IgD-negative memory B cell (primary cell): ENCODE data around the gene REEP5. TPM values are rescaled to one million over a fixed set of nuclear protein-coding genes. Genes with fewer than 3 reads are reported as not detected.
"Not testable (repeated sequence)": the region's sequence is repeated elsewhere in the genome, so short reads cannot be mapped to it uniquely, and the experiment has no call there.

Experiments
- H3K27ac Mint-ChIP-seq, 3 donors: one replicate each; pipeline ENCODE4 v1.8.0; 2020 to 2022; ENCODE audit warnings: mild to moderate bottlenecking in 3 of 3, mixed read lengths in 3 of 3, moderate library complexity in 1 of 3
- H3K27me3 Mint-ChIP-seq: one replicate; pipeline ENCODE4 v1.8.0; 2021; ENCODE audit warnings: mixed read lengths
- H3K36me3 Mint-ChIP-seq: one replicate; pipeline ENCODE4 v1.8.0; 2020; ENCODE audit warnings: mild to moderate bottlenecking, mixed read lengths
- H3K4me1 Mint-ChIP-seq, 3 donors: one replicate each; pipeline ENCODE4 v1.8.0; 2020 to 2022; ENCODE audit warnings: mixed read lengths in 3 of 3, mild to moderate bottlenecking in 1 of 3
- H3K4me3 Mint-ChIP-seq, 4 donors: one replicate each; pipeline ENCODE4 v1.8.0; 2020 to 2022; ENCODE audit warnings: mild to moderate bottlenecking in 4 of 4, mixed read lengths in 4 of 4, moderate library complexity in 3 of 4
- H3K9me3 Mint-ChIP-seq, 3 donors: one replicate each; pipeline ENCODE4 v1.8.0; 2020 to 2021; ENCODE audit warnings: mixed read lengths in 3 of 3, mild to moderate bottlenecking in 1 of 3
- polyA plus RNA-seq: library from polyadenylated mRNA; unstranded; fragments of 300-500 nt; fragmentation: Illumina TruSeq; gene quantifications from one replicate; pipeline ENCODE4 v1.2.3, GENCODE V29; 2021

The REEP5 gene
- polyA plus RNA-seq, 1 donor from 2014 or later: 113 TPM

DNA sequence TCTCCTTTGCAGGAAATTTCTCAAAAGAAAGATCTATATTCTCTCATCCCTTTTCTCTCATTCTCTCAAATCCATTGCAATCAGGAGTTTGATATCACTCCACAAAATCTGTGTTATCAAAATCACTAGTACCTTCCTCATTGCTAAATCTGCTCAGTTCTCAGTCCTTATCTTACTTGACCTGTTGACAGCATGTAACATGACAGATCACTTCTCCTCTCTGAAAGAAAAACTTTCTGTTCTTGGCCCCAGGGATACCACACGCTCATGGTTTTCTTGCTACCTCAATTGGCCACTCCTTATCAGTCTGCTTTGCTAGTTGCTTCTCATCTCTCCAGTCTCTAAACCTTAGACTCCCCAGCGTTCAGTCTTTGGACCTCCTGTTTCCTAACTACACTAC lies 38.8 kb downstream of the REEP5 start:
- H3K4me3 Mint-ChIP-seq: no peak overlapping the region
- no peaks in the 10 kb centered on the region for H3K9me3 Mint-ChIP-seq
- H3K4me1 Mint-ChIP-seq: peaks cover 0 to 10% (median 4%) of the 10 kb centered on the region in 3 donors
- H3K27ac Mint-ChIP-seq: no peak overlapping the region
- no peaks in the 10 kb centered on the region for H3K27me3 Mint-ChIP-seq
- H3K36me3 Mint-ChIP-seq: peaks cover 2% of the 10 kb centered on the region

DNA sequence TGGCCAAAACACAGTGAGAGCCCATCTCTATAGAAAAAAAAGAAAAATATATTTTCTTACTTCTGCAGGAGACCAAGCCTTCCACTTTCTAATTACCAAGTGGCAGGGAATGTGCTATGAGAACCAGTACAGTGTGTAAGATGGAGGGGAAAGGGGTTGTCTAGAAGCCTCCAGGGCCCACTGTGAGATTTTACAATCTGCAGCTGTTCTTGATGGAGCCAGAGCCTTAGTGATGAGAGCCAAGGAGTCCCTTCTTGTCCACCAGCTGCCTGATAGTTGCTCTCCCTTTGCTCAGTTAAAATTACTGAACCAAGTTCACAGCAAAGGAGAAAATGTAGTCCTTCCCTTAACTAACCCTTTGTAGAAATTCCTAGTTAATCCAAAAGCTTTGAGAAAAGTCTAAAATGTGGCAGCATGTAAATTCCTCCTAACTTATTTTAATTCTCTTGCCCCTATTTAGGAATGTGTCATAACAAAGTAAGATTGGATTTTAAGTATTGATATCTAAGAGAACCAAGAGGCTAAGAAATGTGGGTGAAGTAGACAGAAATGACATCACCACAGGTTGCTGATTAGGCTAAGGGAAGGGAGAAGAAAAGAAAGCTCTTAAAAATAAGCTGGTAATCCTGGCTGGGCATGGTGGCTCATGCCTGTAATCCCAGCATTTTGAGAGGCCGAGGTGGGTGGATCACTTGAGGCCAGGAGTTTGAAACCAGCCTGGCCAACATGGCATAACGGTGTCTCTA lies 41.6 kb downstream of the REEP5 start:
- peaks cover 2% of the 10 kb centered on the region for H3K36me3 Mint-ChIP-seq

DNA sequence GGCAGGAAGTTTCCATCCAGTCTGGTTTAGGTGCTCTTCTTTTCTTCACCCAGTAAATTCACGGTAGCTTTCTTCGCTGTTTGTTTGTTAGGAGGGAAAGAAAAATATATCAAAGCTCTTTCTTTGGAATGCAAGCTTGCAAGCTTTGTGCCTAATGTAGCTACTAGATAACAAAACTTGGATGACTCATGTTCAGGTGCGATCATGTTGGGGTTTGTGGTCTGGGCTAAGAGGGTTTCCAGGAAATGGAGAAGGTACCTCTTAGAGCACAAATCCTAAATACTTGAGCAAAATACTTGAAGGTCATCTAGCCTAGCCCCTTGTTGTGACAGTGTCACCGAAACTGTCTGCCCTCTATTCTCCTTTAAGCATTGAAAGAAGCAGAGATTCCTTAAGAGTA lies 43.3 kb downstream of the REEP5 start:
- Mint-ChIP-seq H3K27ac (peak overlapping the region in 1 of 3 donors; percentile 76), H3K27me3 (no peaks in the 10 kb centered on the region), H3K9me3 (no peaks in the 10 kb centered on the region), H3K36me3 (peaks cover 2% of the 10 kb centered on the region), H3K4me1 (peaks cover 0 to 10% (median 4%) of the 10 kb centered on the region in 3 donors), H3K4me3 (peak overlapping the region in 1 of 4 donors; percentile 1)

More for the DNA sequence above, 41.6 kb downstream of the REEP5 start:
- Mint-ChIP-seq H3K27me3 (no peaks in the 10 kb centered on the region), H3K27ac (peak overlapping the region in 1 of 3 donors; percentile 83), H3K9me3 (no peaks in the 10 kb centered on the region), H3K4me3 (no peak overlapping the region), H3K4me1 (peaks cover 0 to 10% (median 4%) of the 10 kb centered on the region in 3 donors)

DNA sequence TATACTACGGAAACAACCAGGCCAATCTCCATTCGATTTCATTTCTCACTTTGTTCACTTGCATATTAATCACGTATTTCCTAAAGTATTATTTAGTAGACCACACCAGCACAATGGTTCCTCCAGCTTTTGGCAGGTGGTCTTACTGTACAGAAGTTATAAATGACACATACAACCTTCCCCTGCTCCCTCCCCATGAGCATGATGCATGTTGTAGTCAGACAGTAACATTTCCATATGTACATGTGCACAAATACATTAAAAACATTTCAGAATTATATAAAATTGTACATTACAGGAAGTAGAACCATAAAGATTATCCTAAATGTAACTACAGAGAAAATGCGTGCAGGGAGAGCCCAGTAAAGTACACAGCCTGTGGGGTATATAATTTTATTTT lies 43.9 kb downstream of the REEP5 start:
- peaks cover 0 to 11% (median 4%) of the 10 kb centered on the region in 3 donors for H3K4me1 Mint-ChIP-seq
- no peaks in the 10 kb centered on the region for H3K9me3 Mint-ChIP-seq
- peaks cover 2% of the 10 kb centered on the region for H3K36me3 Mint-ChIP-seq
- H3K27ac Mint-ChIP-seq: peak overlapping the region in 1 of 3 donors; percentile 14
- H3K27me3 Mint-ChIP-seq: no peaks in the 10 kb centered on the region
- H3K4me3 Mint-ChIP-seq: no peak overlapping the region

DNA sequence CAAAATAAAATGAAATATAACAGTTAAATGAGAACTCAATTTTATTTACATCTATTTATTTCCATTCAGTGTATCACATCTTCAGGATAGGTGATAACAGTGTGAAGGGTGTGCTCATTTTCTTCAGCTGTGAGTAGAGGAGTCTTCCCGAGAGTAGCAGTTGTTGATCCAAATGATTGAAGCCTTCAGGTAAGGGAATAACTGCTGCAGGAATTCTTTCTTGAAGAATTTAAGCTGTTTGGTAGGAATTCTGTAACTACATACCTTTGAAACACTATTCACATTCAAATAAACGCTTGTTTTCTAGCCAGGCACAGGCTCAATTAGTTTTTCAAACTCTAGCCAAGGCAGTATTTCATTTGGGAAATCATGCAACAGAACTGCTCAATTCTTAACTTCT lies 45.7 kb downstream of the REEP5 start:
- Mint-ChIP-seq H3K4me1 (peaks cover 0 to 12% (median 4%) of the 10 kb centered on the region in 3 donors), H3K27me3 (no peaks in the 10 kb centered on the region), H3K9me3 (no peaks in the 10 kb centered on the region), H3K4me3 (no peak overlapping the region), H3K36me3 (peaks cover 2% of the 10 kb centered on the region), H3K27ac (no peak overlapping the region)

DNA sequence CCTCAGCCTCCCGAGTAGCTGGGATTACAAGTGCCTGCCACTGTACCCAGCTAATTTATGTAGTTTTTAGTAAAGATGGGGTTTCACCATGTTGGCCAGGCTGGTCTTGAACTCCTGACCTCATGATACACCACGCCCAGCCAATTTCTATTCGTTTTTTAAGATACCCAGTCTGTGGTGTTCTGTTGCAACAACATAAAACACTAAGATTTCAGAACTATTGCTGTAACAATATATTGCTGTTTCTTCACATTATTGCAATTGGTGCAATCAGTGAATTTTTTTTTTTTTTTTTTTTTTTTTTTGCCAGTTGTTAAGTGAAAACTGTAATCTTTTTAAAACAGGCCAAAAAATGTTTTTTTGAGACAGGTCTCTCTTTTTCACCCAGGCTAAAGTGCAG lies 51.1 kb downstream of the REEP5 start:
- Mint-ChIP-seq H3K4me3 (no peak overlapping the region), H3K27me3 (no peaks in the 10 kb centered on the region), H3K9me3 (no peaks in the 10 kb centered on the region), H3K4me1 (peaks cover 3 to 7% (median 5%) of the 10 kb centered on the region in 3 donors), H3K27ac (no peak overlapping the region), H3K36me3 (no peaks in the 10 kb centered on the region)

DNA sequence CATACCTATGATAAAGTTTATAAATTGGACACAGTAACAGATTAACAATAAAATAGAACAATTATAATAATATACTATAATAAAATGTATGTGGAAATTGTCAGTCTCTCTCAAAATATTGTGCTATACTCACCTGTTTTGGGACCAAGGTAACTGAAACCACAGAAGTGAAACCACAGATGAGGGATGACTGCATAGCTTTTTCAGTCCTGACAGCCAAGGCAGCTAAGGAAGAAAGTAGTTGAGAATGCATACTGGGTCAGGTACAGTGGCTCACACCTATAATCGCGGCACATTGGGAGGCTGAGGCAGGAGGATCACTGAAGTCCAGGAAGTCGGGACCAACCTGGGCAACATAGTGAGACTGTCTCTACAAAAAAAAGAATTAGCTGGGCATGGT lies 52.1 kb downstream of the REEP5 start:
- Mint-ChIP-seq H3K27me3 (no peaks in the 10 kb centered on the region), H3K27ac (peak overlapping the region in 2 of 3 donors; percentile 24 to 27), H3K9me3 (no peaks in the 10 kb centered on the region), H3K4me3 (no peak overlapping the region), H3K4me1 (peaks cover 3 to 7% (median 5%) of the 10 kb centered on the region in 3 donors), H3K36me3 (no peaks in the 10 kb centered on the region)

DNA sequence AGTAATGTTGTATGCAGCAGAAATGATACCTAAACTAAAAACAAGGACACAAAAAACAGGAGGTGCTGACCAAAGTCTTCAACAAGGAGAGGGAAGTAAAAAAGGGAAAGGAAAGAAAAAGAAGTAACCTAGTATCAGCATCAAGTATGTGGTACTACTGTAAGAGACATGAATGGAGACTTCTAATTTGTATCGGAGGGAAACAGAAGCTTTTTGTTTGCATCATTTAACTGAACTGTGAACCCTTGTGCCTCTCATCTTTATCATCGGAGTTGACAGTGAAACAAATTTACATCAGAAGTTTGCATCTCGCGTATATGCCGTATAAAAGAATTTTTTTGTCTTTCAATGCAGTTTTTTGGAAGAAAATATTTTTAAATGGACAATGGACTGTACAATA lies 54.6 kb downstream of the REEP5 start:
- Mint-ChIP-seq H3K27me3 (no peaks in the 10 kb centered on the region), H3K9me3 (no peaks in the 10 kb centered on the region), H3K27ac (no peak overlapping the region), H3K4me1 (peaks cover 10 to 19% (median 18%) of the 10 kb centered on the region in 3 donors), H3K4me3 (no peak overlapping the region), H3K36me3 (peaks cover 5% of the 10 kb centered on the region)

DNA sequence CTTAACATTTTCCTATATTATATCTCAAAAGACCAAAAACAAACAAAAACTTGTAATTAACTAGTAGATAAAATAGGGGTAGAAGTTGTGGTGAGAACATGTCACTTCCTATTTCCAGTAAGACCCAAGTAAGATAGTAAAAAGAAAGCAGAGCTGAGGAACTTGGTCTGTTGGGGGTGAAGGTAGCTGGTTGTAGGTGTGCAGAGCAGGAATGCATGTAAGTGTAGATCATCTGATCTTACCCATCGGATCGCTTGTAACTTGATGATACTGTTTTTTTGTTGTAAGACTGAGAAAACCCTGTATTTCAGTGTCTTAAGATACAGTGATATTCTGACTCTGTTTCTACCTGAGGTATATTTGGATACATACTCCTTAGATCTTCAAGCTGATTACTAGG lies 55.3 kb downstream of the REEP5 start:
- Mint-ChIP-seq H3K9me3 (no peaks in the 10 kb centered on the region), H3K27ac (peak overlapping the region in 2 of 3 donors; percentile 65 to 71), H3K4me3 (no peak overlapping the region), H3K27me3 (no peaks in the 10 kb centered on the region), H3K4me1 (peaks cover 11 to 19% (median 19%) of the 10 kb centered on the region in 3 donors), H3K36me3 (peaks cover 5% of the 10 kb centered on the region)

DNA sequence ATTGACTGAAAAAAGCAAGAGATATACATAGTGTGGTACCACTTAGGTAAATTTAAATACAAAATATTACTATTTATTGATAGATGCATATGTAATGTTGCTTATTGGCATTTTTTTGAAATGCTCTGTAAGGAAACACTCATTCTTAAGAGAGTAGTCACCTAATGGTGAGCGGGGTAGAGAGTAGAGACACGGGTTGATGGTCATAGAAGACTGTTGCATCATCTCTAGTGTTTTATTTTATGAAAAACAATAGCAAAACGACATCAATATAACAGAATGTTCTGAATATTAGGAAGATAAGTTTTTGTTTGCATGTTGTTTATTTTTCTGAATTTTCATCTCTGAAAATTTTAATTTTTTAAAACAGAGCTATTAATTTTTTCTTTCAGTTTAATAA lies 56.9 kb downstream of the REEP5 start:
- Mint-ChIP-seq H3K36me3 (peaks cover 5% of the 10 kb centered on the region), H3K27ac (no peak overlapping the region), H3K27me3 (no peaks in the 10 kb centered on the region), H3K9me3 (no peaks in the 10 kb centered on the region), H3K4me3 (no peak overlapping the region), H3K4me1 (peaks cover 15 to 23% (median 19%) of the 10 kb centered on the region in 3 donors)

DNA sequence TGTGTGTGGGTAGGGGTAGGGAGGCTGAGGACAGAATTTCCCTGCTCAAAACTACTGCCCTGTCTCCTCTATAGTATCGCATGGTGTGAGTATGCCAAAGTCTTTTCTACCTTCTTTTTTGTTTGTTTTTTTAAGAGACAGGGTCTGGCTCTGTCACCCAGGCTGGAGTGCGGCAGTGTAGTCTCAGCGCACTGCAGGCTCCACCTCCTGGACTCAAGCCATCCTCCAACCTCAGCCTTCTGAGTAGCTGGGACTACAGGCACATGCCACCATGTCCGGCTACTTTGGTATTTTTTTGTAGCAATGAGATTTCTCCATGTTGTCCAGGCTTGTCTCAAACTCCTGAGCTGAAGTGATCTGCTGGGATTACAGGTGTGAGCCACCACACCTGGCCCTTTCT lies 58.5 kb downstream of the REEP5 start:
- peaks cover 5% of the 10 kb centered on the region for H3K36me3 Mint-ChIP-seq
- H3K27me3 Mint-ChIP-seq: peaks cover 1% of the 10 kb centered on the region
- H3K27ac Mint-ChIP-seq: peak overlapping the region in 1 of 3 donors; percentile 32
- peak overlapping the region in 3 of 4 donors; percentile 41 to 97 (median 82) for H3K4me3 Mint-ChIP-seq
- H3K9me3 Mint-ChIP-seq: no peaks in the 10 kb centered on the region
- H3K4me1 Mint-ChIP-seq: peaks cover 12 to 25% (median 17%) of the 10 kb centered on the region in 3 donors

DNA sequence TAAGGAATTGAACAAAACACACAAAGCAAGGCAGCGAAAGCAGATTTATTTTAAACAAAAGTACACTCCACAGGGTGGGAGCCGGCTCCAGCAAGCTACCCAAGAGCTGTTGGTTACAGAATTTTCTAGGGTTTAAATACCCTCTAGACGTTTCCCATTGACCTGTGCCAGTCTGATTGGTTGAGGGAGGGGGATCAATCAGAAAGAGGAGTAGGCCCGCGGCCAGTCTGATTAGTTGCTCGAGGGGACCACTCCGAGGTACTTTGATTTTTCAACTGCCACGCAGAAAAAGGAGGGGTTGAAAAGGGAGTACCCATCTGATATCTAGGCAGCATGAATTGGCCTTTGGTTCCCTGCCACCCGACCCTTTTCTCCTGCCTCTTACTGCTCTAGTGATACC lies 59.9 kb downstream of the REEP5 start:
- Mint-ChIP-seq H3K4me3 (peak overlapping the region; percentile 95 to 99 (median 97)), H3K9me3 (no peaks in the 10 kb centered on the region), H3K4me1 (peaks cover 12 to 25% (median 17%) of the 10 kb centered on the region in 3 donors)

DNA sequence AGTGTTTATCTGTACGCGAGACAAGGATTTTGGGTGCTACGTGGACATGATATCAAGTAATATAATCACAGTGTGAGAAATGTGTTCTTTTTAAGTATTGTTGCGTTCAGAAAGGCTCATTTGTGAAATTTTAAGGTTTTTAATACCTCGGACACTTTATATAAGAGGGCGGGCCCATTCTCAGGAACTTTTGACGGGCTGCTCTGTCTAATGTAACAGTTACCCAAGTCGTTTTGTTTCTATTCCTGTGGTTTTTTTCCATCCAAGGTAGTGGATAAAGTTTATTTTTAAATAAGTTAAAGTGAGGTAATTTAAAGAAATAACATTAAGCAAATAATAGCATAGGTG lies 60.4 kb downstream of the REEP5 start:
- Mint-ChIP-seq H3K4me1 (peaks cover 12 to 22% (median 15%) of the 10 kb centered on the region in 3 donors), H3K9me3 (no peaks in the 10 kb centered on the region)

More for the DNA sequence above, 59.9 kb downstream of the REEP5 start:
- Mint-ChIP-seq H3K36me3 (peaks cover 5% of the 10 kb centered on the region), H3K27ac (peak overlapping the region; percentile 87 to 97 (median 96)), H3K27me3 (peaks cover 4% of the 10 kb centered on the region)

DNA sequence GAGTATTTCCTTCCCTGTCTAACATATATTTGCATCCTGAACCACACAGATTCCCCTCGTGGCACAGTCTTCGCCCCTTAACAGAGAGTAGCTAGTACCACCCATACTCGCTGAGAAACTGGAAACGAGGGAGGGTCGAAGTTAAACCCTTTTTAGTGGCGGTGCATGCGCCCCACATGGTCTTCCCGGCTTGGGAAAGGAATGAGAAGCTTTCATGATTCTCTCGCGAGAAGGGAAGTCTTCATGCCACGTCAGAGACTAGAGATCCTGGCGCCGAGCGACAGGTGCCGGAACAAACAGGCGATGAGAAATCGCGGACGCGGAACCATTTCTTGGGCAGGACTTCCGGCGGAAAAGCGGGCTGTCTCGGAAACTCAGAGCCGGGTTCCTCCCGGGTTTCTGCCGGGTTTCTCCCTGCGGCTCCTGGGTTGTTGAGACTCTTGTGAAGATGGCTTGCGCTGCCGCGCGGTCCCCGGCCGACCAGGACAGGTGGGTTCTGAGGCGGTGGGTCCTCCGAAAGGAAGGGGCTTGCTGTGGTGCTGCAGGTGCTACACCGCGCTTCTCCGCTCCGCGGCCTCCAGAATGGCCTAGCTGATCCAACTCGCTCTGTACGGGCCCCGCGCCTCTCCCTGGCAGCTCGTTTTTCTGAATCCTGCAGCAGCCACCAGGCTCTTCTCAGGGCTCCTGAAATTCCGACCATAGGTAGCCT lies 60.9 kb downstream of the REEP5 start, which contains the start of gene SRP19:
Gene SRP19 (plus strand): TSS at position 359 of the 709 bp plus-strand sequence. CDS start 90 bp downstream, at position 449.
- H3K36me3 Mint-ChIP-seq: peaks cover 5% of the 10 kb centered on the region
- peak within 1 kb of the TSS; percentile 95 to 99 (median 97) for H3K4me3 Mint-ChIP-seq
- no peaks in the 10 kb centered on the region for H3K9me3 Mint-ChIP-seq
- H3K4me1 Mint-ChIP-seq: peaks cover 12 to 21% (median 15%) of the 10 kb centered on the region in 3 donors
- H3K27ac Mint-ChIP-seq: peak within 1 kb of the TSS; percentile 87 to 97 (median 96)
- H3K27me3 Mint-ChIP-seq: peaks cover 4% of the 10 kb centered on the region

More for the DNA sequence above, 60.4 kb downstream of the REEP5 start:
- Mint-ChIP-seq H3K36me3 (peaks cover 5% of the 10 kb centered on the region), H3K4me3 (peak overlapping the region; percentile 95 to 99 (median 97)), H3K27me3 (peaks cover 4% of the 10 kb centered on the region), H3K27ac (peak overlapping the region; percentile 87 to 97 (median 96))

DNA sequence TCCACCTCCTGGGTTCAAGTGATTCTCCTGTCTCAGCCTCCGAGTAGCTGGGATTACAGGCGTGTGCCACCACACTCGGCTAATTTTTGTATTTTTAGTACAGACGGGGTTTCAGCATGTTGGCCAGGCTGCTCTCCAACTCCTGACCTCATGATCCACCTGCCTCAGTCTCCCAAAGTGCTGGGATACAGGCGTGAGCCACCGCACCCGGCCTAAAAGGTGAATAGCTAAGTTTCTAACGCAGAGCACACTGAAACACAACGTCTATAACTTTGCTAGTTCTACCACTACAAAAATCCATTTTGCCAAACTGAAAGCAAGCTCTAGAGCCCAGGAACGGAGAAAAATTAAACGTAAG lies 61.5 kb downstream of the REEP5 start:
- H3K9me3 Mint-ChIP-seq, H3K36me3 Mint-ChIP-seq, H3K27me3 Mint-ChIP-seq: not testable (repeated sequence)
- peaks cover 12 to 21% (median 15%) of the 10 kb centered on the region in 3 donors for H3K4me1 Mint-ChIP-seq
- peak overlapping the region; percentile 95 to 99 (median 97) for H3K4me3 Mint-ChIP-seq
- H3K27ac Mint-ChIP-seq: peak overlapping the region; percentile 87 to 97 (median 96)
